ENCODE data around the gene FBXO17. TPM values are rescaled to one million over a fixed set of nuclear protein-coding genes. Genes with fewer than 3 reads are reported as not detected.
A peak's percentile ranks its signal among the peaks of the same experiment; 100 is the strongest.

The FBXO17 gene
- total and polyA plus RNA-seq, 5 donors from 2014 or later, result 0.14 to 0.30 TPM; not detected in 3

DNA sequence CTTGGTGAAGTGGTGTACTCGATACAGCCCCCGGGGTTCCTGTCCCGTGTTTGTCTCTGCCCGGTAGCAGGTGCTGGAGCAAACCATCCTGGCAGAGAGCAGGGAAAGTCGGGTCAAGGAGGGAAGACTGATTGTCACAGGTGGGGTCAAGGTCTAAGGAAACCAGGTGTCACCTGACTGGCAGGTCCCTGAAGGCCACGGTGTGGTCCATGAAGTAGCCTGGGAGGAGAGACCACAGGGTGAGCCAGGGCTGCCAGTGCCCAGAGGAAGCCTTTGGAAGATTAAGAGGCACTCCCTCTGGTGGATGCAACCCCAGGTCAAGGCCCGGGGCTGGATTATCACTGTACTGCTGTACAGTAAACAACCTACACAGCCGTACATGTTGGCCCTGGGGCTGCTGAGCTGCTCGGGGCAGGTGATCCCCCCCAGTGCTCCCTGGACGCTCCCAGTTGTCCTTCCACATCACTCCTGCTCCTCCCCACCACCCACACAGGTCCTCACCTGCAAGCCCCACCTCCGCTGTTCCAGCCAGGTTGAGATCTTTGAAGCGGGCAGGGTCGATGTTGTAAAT, 57.5 kb downstream of the FBXO17 start:
- Mint-ChIP-seq H3K4me1 (no peaks in the 10 kb centered on the region), H3K4me3 (no peak overlapping the region), H3K27ac (no peak overlapping the region), H3K36me3 (peaks cover 12% of the 10 kb centered on the region), H3K9me3 (no peaks in the 10 kb centered on the region), H3K27me3 (no peaks in the 10 kb centered on the region)
- no peak overlapping the region for H3K4me3 ChIP-seq (ENCODE audit: low read depth, low read length)
- H3K4me1 ChIP-seq (ENCODE audit: control insufficient read depth, insufficient read depth, low read length, poor library complexity, severe bottlenecking), result no peaks in the 10 kb centered on the region
- H3K27me3 ChIP-seq (ENCODE audit: control insufficient read depth, insufficient read depth, low read length), result no peaks in the 10 kb centered on the region
- H3K27ac ChIP-seq (ENCODE audit: insufficient read depth, low read length, poor library complexity, severe bottlenecking), result no peak overlapping the region
- H3K36me3 ChIP-seq (ENCODE audit: control insufficient read depth, insufficient read depth, low read length), result no peaks in the 10 kb centered on the region
- DNase-seq (no peak), ATAC-seq (ENCODE audit: low read depth in 2 of 2) (peak in 1 of 2 donors; percentile 10)
- H3K9me3 ChIP-seq (ENCODE audit: control insufficient read depth in 2 of 2, low read length in 2 of 2), result no peaks in the 10 kb centered on the region

DNA sequence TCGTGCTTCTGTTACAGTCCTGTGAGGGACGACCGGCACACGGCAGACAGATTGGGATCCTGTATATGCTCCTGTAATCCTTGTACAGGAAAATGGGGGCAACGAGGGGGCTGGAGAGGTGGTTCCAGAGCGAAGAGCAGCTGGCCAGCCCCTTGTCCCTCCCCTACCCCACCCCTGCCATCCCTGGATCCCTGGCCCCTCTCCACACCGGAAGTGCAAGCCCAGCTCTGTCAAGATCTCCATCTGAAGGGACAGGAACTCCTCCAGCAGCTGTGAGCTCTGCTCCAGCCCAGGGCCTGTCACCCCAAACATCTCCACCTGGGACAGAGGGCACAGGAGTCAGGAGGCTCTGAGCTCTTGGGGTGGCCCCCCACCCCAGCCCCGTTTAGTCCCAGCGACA, 58.0 kb downstream of the FBXO17 start:
- H3K36me3 ChIP-seq (ENCODE audit: control insufficient read depth, insufficient read depth, low read length), result no peaks in the 10 kb centered on the region
- Mint-ChIP-seq H3K27ac (no peak overlapping the region), H3K27me3 (no peaks in the 10 kb centered on the region), H3K9me3 (no peaks in the 10 kb centered on the region), H3K36me3 (peaks cover 12% of the 10 kb centered on the region), H3K4me1 (no peaks in the 10 kb centered on the region), H3K4me3 (no peak overlapping the region)
- no peak overlapping the region for H3K27ac ChIP-seq (ENCODE audit: insufficient read depth, low read length, poor library complexity, severe bottlenecking)
- DNase-seq, result no peak
- no peaks in the 10 kb centered on the region for H3K9me3 ChIP-seq (ENCODE audit: control insufficient read depth in 2 of 2, low read length in 2 of 2)
- H3K4me1 ChIP-seq (ENCODE audit: control insufficient read depth, insufficient read depth, low read length, poor library complexity, severe bottlenecking), result no peaks in the 10 kb centered on the region
- no peak overlapping the region for H3K4me3 ChIP-seq (ENCODE audit: low read depth, low read length)
- ATAC-seq (ENCODE audit: low read depth in 2 of 2), result peak in 1 of 2 donors; percentile 10
- no peaks in the 10 kb centered on the region for H3K27me3 ChIP-seq (ENCODE audit: control insufficient read depth, insufficient read depth, low read length)

DNA sequence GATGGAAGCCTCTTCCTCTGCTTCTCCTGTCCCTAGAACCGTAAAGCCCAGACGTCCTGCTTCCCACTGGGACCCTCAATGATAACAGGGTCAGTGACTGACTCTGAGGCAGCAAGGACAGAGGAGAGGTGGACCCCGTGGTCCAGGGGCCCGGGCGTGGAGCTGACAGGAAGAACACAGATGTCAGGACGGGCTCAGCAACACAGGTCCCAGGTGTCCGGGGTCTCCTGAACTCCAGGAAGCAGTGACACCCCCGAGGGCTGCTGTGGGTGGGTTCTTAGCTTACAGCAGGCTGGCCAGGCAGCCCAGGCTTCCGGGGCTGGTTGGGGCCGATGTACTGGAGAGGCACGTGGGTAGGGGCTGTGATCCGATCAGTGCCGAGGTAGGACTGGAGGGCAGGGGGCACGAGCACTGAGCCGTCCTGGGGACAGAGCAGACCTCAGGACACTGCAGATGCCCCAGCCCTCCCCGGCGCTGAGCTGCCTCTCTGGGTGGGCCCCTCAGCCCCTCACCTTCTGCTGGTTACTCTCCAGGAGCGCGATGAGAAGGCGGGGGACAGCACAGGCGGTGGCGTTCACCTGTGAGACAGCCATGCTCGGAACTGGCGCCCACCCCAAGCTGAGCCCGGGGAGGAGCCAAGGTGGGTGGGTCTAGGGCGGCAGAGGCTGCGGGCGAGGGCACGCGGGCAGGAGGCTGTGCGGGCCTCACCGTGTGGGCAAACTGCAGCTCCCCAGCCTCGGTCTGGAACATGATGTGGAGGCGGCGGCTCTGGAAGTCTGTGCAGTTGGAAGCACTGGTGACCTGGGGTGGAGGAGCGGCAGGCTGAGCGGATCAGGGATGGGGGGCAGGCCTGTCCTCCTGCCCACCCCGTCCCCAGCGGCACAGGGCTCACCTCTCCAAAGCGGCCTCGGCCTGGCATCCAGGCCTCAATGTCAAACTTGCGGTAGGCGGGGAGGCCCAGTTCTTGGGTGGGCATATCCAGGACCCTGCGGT, 59.9 kb downstream of the FBXO17 start:
- ATAC-seq (ENCODE audit: low read depth in 2 of 2), result no peak
- Mint-ChIP-seq H3K36me3 (peaks cover 3% of the 10 kb centered on the region), H3K27me3 (no peaks in the 10 kb centered on the region), H3K4me3 (no peak overlapping the region), H3K27ac (no peak overlapping the region), H3K9me3 (no peaks in the 10 kb centered on the region), H3K4me1 (peaks cover 0 to 4% (median 2%) of the 10 kb centered on the region in 4 donors)
- DNase-seq, result no peak
- no peaks in the 10 kb centered on the region for H3K36me3 ChIP-seq (ENCODE audit: control insufficient read depth, insufficient read depth, low read length)
- H3K4me3 ChIP-seq (ENCODE audit: low read depth, low read length), result no peak overlapping the region
- H3K27ac ChIP-seq (ENCODE audit: insufficient read depth, low read length, poor library complexity, severe bottlenecking), result no peak overlapping the region
- no peaks in the 10 kb centered on the region for H3K9me3 ChIP-seq (ENCODE audit: control insufficient read depth in 2 of 2, low read length in 2 of 2)
- no peaks in the 10 kb centered on the region for H3K27me3 ChIP-seq (ENCODE audit: control insufficient read depth, insufficient read depth, low read length)
- H3K4me1 ChIP-seq (ENCODE audit: control insufficient read depth, insufficient read depth, low read length, poor library complexity, severe bottlenecking), result no peaks in the 10 kb centered on the region

DNA sequence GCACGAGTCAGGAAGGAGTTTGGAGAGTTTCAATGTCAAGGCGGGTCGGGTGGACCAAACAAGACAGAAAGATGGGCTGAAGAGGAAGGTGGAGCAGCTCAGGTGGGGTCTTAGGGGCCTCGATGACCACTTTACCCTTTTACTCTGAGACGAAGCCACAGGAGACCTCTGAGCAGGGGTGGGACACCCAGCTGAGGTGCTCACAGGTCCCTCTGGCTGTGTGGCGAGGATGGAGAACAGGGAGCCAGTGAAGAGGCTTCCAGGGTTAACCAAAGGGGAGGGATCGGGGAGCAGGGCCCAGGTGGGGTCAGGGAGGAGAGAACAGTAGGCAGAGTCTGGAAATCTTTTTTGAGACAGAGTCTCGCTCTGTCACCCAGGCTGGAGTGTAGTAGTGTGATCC, 61.6 kb downstream of the FBXO17 start:
- DNase-seq (no peak), ATAC-seq (ENCODE audit: low read depth in 2 of 2) (no peak)
- H3K4me3 ChIP-seq (ENCODE audit: low read depth, low read length), result no peak overlapping the region
- no peaks in the 10 kb centered on the region for H3K4me1 ChIP-seq (ENCODE audit: control insufficient read depth, insufficient read depth, low read length, poor library complexity, severe bottlenecking)
- Mint-ChIP-seq H3K9me3 (no peaks in the 10 kb centered on the region), H3K36me3 (no peaks in the 10 kb centered on the region), H3K27ac (peak overlapping the region in 1 of 3 donors; percentile 59), H3K4me3 (no peak overlapping the region), H3K4me1 (peaks cover 0 to 9% (median 2%) of the 10 kb centered on the region in 4 donors), H3K27me3 (no peaks in the 10 kb centered on the region)
- no peaks in the 10 kb centered on the region for H3K9me3 ChIP-seq (ENCODE audit: control insufficient read depth in 2 of 2, low read length in 2 of 2)
- H3K27me3 ChIP-seq (ENCODE audit: control insufficient read depth, insufficient read depth, low read length), result no peaks in the 10 kb centered on the region
- H3K27ac ChIP-seq (ENCODE audit: insufficient read depth, low read length, poor library complexity, severe bottlenecking), result no peak overlapping the region
- peaks cover under 1% of the 10 kb centered on the region for H3K36me3 ChIP-seq (ENCODE audit: control insufficient read depth, insufficient read depth, low read length)

DNA sequence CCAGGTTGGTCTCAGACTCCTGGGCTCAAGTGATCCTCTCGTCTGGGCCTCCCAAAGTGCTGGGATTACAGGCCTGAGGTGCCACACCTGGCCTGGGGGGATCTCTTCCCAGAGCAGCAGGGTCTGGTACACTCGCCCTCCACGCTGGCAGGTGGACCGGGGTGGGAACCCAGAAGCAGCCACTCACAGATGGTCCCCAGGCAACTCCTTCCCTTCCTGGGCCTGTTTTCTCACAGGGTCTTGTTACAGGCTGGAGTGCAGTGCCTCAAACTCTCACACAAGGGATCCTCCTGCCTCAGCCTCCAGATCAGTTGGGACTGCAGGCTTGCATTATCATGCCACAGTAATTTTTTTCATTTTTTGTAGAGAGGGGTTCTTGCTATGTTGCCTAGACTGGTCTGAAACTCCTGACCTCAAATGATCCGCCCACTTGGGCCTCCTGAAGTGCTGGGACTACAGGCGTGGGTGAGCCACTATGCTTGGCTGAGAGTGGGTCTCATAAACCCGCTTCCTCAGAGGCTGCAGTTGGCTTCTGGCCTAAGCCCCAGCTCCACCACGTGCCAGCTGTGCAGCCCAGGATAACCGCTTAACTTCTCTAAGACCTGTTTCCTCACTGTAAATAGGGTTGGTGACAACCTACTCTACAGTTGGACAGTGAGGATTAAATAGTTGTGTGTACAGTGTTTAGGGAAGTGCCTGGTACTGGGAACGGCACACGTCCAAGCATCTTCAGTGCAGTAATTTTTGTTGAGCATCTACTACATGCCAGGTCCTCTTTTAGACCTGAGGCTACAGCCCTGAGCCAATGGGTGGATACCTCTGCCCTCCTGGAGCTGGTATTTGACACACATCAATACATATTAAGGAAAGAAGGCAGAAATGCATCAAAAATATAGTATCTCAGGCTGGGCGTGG, 62.7 kb downstream of the FBXO17 start:
- Mint-ChIP-seq H3K36me3 (peaks cover 5% of the 10 kb centered on the region), H3K4me3 (no peak overlapping the region), H3K4me1 (peaks cover 0 to 14% (median 2%) of the 10 kb centered on the region in 4 donors), H3K9me3 (no peaks in the 10 kb centered on the region), H3K27me3 (no peaks in the 10 kb centered on the region), H3K27ac (no peak overlapping the region)
- H3K4me3 ChIP-seq (ENCODE audit: low read depth, low read length), result no peak overlapping the region
- H3K9me3 ChIP-seq (ENCODE audit: control insufficient read depth in 2 of 2, low read length in 2 of 2), result no peaks in the 10 kb centered on the region
- no peak for DNase-seq
- H3K27ac ChIP-seq (ENCODE audit: insufficient read depth, low read length, poor library complexity, severe bottlenecking), result no peak overlapping the region
- H3K4me1 ChIP-seq (ENCODE audit: control insufficient read depth, insufficient read depth, low read length, poor library complexity, severe bottlenecking), result no peaks in the 10 kb centered on the region
- ATAC-seq (ENCODE audit: low read depth in 2 of 2), result no peak
- peaks cover 9% of the 10 kb centered on the region for H3K36me3 ChIP-seq (ENCODE audit: control insufficient read depth, insufficient read depth, low read length)
- H3K27me3 ChIP-seq (ENCODE audit: control insufficient read depth, insufficient read depth, low read length), result no peaks in the 10 kb centered on the region

DNA sequence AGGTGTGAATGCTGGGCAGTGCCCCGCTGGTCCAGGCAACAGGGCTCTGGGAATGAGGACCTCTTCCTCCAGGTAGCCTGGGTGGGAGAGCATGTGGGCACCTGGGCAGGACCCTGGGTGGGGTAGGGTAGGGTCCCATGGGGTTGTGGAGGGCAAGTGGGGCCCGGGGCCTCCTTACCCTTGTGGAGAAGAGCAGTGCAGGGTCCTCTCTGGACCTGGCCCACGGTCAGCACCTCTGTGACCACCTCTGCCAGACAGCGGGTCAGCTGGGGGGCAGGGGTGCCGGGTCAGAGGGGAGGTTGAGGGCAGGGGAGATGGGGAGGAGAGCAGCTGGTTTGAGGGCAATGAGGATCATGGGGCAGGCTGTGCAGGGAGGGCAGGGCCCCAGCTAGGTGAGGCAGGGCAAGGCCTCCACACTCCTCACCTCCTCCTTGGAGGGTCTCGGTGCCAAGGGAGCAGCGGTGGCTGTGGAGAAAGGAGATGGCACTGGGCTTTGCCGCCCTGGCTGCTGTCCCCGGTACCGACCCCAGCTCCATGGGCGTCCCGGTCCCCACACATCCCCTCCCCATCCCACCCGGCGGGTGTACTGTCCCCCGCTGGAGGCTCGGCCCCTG, 64.0 kb downstream of the FBXO17 start:
- peaks cover 16% of the 10 kb centered on the region for H3K36me3 ChIP-seq (ENCODE audit: control insufficient read depth, insufficient read depth, low read length)
- H3K27ac ChIP-seq (ENCODE audit: insufficient read depth, low read length, poor library complexity, severe bottlenecking), result no peak overlapping the region

DNA sequence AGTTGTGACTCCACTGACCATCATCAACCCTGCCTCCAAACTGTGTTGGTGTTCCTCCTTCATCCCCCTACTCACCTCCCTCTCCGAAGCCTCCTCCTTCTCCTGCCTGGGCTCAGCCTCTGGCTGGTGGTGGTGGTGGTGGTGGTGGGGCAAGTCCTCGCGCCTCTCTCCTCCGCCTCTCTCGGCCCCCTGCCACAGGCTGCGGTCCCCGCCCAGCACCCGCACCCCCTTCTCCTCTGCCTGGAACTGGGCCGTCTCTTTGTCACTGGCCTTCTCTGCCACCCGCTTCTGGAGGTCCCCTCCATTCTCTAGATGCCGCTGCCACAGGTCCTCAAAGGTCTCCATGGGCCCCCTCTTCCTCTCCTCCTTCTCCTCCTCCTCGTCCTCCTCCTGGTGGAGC, 65.1 kb downstream of the FBXO17 start:
- Mint-ChIP-seq H3K4me3 (peak overlapping the region in 1 of 4 donors; percentile 35), H3K9me3 (no peaks in the 10 kb centered on the region), H3K4me1 (peaks cover 0 to 14% (median 2%) of the 10 kb centered on the region in 4 donors), H3K27me3 (no peaks in the 10 kb centered on the region), H3K36me3 (peaks cover 9% of the 10 kb centered on the region), H3K27ac (peak overlapping the region in 1 of 3 donors; percentile 11)
- Histone ChIP-seq H3K9me3 (ENCODE audit: control insufficient read depth in 2 of 2, low read length in 2 of 2) (no peaks in the 10 kb centered on the region), H3K27ac (ENCODE audit: insufficient read depth, low read length, poor library complexity, severe bottlenecking) (no peak overlapping the region), H3K4me3 (ENCODE audit: low read depth, low read length) (no peak overlapping the region), H3K27me3 (ENCODE audit: control insufficient read depth, insufficient read depth, low read length) (no peaks in the 10 kb centered on the region), H3K4me1 (ENCODE audit: control insufficient read depth, insufficient read depth, low read length, poor library complexity, severe bottlenecking) (no peaks in the 10 kb centered on the region), H3K36me3 (ENCODE audit: control insufficient read depth, insufficient read depth, low read length) (peaks cover 20% of the 10 kb centered on the region)
- ATAC-seq (ENCODE audit: low read depth in 2 of 2), result no peak
- DNase-seq, result no peak

More for the DNA sequence above, 64.0 kb downstream of the FBXO17 start:
- H3K9me3 Mint-ChIP-seq, result no peaks in the 10 kb centered on the region
- peaks cover 0 to 14% (median 2%) of the 10 kb centered on the region in 4 donors for H3K4me1 Mint-ChIP-seq
- H3K27me3 Mint-ChIP-seq, result no peaks in the 10 kb centered on the region
- no peaks in the 10 kb centered on the region for H3K9me3 ChIP-seq (ENCODE audit: control insufficient read depth in 2 of 2, low read length in 2 of 2)
- no peaks in the 10 kb centered on the region for H3K27me3 ChIP-seq (ENCODE audit: control insufficient read depth, insufficient read depth, low read length)
- H3K4me1 ChIP-seq (ENCODE audit: control insufficient read depth, insufficient read depth, low read length, poor library complexity, severe bottlenecking), result no peaks in the 10 kb centered on the region
- H3K27ac Mint-ChIP-seq, result no peak overlapping the region
- ATAC-seq (ENCODE audit: low read depth in 2 of 2) (no peak), DNase-seq (no peak)
- H3K4me3 Mint-ChIP-seq, result peak overlapping the region in 1 of 4 donors; percentile 10
- no peak overlapping the region for H3K4me3 ChIP-seq (ENCODE audit: low read depth, low read length)
- H3K36me3 Mint-ChIP-seq, result peaks cover 9% of the 10 kb centered on the region

All from CD4-positive, CD25-positive, alpha-beta regulatory T cell (primary cell).